HG03025 (cell line): ENCODE measurements around the gene SLC7A10.
"Not testable (repeated sequence)": the region's sequence is repeated elsewhere in the genome, so short reads cannot be mapped to it uniquely, and the experiment has no call there.

Experiments used
- ATAC-seq: cut with Tn5 transposase; IDR thresholded peaks from one replicate; pipeline ENCODE4 v1.9.1; 2021; ENCODE audit warnings: mild to moderate bottlenecking, moderate library complexity; ENCODE audit not compliant: unreplicated experiment, low FRiP score

The SLC7A10 gene

DNA sequence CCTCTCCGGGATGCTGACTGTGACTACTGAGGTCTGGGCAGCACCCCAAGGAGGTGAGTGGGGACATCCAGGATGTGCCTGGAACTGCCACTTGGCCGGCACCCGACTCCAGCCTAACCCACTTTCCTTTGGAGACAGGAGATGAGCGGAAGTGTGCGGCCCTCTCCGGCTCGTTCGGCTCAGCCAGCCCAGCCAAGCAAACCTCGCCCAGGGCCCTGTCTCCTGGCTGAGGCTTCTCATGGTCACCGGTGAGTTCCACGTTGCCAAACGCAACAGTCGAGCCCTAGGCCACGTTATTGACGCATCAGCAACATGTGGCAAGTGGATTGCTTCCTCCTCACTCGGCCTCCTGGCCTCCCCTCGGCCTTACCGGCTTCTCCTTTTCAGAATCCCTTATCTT is 5.5 kb downstream of the SLC7A10 start:
- no peak for ATAC-seq

GRCh38 chr19:33219261-33219815 is 6.3 kb downstream of the SLC7A10 start:
- ATAC-seq = no peak

GRCh38 chr19:33217881-33218280 is 7.8 kb downstream of the SLC7A10 start:
- no peak for ATAC-seq

DNA sequence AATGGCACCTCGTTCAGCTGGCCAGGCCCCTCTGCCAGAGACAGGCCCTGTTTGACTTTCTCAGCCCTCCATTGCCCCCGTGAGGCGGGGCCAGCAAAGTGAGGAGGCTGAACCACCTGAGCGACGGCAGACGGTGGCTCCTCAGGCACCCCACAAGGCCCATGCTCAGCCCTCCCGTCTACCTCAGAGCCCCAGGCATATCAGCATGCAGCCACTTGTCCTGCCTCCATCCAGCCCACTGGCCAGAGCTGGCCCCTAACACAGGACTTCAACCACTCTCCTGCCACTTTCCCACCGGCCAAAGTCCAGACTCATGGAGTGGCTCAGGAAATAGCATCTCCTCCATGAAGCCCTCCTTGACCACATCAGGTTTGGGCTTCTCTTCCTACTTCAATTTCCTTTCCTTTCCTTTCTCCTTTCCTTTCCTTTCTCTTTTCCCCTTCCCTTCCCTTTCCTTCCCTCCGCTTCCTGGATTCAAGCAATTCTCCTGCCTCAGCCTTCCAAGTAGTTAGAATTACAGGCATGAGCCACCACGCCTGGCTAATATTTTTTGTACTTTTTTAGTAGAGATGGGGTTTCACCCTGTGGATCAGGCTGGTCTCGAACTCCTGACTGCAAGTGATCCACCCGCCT is 9.3 kb downstream of the SLC7A10 start:
- no peak for ATAC-seq

GRCh38 chr19:33215438-33216197 is 10.0 kb downstream of the SLC7A10 start:
- ATAC-seq = no peak

DNA sequence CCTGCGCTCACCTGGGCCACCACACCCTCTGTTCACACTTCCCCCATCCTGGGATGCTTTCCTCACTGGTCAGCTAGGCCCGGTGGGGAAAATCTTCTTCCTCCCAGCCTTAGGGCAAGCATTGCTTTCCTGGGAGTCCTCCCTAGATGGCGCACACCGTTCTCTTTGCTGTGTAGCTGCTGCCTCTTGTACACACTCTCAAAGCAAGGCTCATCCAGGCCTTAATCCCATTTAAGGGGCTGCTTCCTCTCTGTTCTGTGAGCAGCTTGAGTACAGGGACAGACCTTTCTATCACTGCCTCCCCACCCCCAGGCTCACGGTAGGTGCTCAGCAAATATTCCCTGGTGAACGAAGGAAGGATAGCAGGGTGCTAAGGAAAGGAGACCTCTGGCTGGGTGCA is 11.1 kb downstream of the SLC7A10 start:
- ATAC-seq = no peak

GRCh38 chr19:33212436-33213172 is 13.0 kb downstream of the SLC7A10 start:
- no peak for ATAC-seq

DNA sequence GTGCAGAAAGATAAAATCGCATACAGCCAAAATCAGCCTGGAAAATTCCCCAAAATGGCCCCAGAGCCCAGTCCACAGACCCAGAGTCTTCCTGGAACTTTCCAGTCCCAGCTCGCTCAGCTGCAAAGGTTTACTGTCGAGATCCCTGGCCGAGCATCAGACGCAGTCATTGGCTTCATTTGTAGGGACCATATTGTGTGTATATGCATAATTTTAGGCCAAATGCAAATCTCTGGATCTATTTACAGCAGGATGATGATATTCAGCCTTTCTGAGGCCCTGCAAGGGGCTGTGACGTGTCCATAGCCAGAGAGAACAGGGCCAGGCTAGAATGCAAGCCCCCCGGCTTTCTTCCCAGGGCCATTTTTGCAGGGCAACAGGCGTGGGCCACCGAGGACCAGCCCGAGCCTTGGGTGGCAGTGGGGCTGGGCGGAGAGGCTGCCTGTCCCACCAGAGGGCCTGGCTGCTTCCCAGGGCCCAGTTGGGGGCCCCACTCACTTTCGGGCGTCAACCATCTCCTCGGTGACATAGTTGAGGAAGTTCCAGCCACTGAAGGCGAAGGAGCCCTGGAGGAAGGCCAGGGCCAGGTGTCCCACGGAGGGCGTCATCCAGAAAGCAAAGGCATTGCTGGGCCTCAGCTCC is 13.7 kb downstream of the SLC7A10 start:
- ATAC-seq = no peak

DNA sequence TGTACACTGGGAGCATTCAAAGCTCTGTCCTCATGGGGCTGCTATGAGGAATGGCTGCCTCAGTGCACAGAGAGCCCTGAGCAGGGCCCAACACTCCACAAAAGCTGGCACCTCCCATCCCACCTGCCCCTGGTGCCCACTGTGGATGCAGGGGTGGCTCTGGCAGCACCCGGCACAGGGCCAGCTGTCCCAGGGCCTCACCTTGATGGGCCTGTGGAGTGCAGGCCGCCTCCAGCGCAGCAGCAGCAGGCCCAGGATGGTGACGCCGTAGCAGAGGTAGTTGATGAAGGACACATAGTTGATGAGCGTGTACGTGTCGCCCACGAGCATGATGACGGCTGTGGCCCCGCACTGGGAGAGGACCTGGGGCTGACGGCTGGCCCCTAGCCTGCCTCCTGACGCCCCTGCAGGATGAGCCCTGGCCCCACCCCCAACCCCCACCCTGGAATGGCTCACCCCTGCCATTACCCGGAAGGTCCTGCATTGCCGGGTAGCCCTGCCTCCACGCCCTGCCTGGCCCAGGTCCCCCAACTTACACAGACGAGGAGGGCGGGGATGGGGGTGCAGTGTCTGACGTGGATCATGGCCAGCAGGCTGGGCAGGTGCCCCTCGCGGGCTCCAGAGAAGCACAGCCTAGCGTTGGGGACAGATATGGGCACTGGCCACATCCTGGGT is 15.2 kb downstream of the SLC7A10 start:
- no peak for ATAC-seq

GRCh38 chr19:33209850-33210230 is 15.8 kb downstream of the SLC7A10 start:
- ATAC-seq = not testable (repeated sequence)

- ATAC-seq = no peak
These were observed 16.5 kb downstream of the SLC7A10 start for GRCh38 chr19:33208904-33209849.

DNA sequence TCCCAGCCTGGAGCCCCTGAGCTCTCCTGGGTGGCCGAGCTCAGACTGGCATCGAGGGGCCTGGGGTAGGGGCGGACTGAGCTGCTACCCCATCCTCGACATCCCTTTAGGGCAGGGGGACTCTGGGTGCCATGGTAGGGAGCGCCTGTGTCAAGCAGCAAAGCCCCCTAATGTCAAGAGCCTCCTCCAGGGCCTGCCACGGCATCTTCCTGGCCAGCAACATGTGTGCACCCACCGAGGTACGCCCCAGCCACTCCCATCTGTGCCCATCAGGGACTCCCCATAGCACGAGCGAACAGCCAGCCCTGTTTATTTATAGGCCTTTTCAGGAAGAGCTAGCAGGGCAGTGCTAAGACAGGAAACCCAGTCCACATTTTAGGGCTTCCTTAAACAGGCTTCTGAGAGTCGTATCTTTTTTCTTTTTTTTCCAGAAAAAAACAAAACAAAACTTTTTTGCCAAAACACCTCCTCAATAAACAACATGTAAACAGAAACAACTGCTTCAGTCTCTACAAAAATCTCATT is 17.2 kb downstream of the SLC7A10 start:
- ATAC-seq = no peak

DNA sequence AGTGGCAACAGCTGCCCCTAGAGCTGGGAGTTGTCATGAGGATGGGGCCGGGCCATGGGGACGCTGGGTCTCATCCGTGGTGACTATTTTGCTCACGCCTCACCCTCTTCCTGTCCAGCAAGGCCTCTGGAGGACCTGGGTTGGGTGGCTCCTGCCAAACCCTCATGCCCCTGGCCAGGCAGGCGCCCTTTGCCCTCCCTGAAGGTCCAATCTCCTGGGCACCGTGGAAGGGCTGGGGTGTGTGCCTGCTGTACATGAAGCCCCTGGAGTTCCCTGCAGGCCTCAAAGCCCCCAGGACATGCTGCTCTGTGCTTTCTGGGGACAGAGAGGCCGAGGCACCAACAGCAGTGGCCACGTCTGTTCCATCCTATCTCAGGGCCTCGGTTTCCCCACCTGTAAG is 17.7 kb downstream of the SLC7A10 start:
- no peak for ATAC-seq

GRCh38 chr19:33207040-33207620 is 18.5 kb downstream of the SLC7A10 start:
- ATAC-seq = no peak

- ATAC-seq = no peak
These were observed 19.2 kb downstream of the SLC7A10 start for GRCh38 chr19:33206261-33207039.

GRCh38 chr19:33205531-33206260 is 20.0 kb downstream of the SLC7A10 start:
- ATAC-seq = no peak

DNA sequence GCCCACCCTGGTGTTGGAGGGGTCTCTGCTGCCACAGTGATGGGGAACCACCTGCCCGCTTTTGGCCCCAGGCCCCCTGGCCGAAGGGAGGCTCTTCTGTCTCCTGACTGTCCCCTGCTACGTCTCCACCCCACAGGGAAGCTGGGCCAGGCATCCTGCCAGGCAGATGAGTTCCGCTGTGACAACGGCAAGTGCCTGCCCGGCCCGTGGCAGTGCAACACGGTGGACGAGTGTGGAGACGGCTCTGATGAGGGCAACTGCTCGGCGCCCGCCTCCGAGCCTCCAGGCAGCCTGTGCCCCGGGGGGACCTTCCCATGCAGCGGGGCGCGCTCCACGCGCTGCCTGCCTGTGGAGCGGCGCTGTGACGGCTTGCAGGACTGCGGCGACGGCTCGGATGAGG is 20.5 kb downstream of the SLC7A10 start:
- ATAC-seq = no peak
